Activated CD4-positive, CD25-positive, alpha-beta regulatory T cell treated with anti-CD3 and anti-CD28 coated beads, Interleukin-2, amount 50 U/mL, for 16 hours (primary cell): Measurements from ENCODE around the gene AMOTL1.

Source experiments
- DNase-seq: peaks from one replicate; pipeline ENCODE4 v3.0.0-alpha.2; 2020; ENCODE audit warnings: low read depth, low spot score

Gene AMOTL1

DNA sequence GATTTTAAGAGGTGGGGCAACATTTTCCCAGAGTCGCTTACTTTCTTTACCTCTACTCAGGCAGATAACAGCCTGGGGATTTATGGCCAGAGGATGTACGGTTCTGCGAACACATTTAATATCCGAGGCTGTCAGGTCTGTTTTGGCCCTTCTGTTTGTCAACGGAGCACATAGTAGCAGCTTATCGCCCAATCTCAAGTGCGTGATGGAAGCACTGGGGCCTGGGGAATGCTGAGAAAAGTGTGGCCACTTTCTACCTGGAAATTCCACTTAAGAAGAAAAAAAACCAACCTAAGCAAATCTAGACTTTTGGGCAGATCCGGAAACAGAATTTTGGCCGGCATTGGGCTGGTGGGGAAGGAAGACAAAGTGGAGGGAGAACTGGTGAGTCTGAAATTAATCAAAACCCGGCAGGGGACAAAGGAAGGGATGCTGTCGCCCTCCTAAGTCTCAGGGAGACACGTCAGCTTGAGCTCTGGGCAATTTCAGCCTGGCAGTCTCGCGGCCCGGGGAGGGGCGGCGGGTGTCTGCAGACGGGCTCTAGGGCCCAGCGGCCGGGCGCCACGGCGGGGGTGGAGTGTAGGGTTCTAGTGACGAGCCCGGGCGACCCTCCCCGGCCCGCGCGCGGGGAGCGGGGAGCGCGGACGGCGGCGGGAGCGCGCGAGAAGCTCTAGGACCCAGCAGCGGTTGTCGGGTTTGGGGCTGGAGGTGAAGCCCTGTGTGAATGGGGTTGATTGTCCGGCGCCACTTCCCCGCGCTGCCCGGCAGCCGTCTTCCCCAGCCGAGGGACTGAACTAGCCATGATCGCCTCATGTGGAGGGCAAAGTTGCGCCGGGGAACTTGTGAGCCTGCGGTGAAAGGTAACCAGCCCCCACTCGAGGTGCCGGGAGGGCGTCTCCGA lies at the start of gene AMOTL1:
Gene AMOTL1, plus strand, starts transcription at position 656 of the 901 bp plus-strand sequence. Its CDS starts 156 bp downstream, at position 812.
- no peak for DNase-seq

DNA sequence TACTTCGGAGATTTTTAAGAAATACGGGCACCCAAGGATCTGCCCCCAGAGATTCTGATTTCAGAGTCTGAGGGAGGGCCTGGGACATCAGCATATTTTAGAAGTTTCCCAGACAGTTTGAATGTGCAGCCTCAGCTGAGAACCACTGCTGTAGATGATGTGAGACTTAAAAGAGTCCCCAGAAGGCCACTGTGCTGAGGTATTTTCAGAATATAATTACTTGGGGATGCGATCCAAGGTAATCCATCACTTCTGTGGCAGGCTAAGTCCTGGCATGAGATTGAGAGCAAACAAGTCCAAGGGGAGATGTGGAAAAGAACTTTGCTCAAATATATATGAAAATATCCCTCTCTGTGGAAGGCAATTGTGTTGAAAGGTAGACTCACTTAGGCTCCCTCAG lies 48.3 kb upstream of the AMOTL1 start:
- DNase-seq: no peak

DNA sequence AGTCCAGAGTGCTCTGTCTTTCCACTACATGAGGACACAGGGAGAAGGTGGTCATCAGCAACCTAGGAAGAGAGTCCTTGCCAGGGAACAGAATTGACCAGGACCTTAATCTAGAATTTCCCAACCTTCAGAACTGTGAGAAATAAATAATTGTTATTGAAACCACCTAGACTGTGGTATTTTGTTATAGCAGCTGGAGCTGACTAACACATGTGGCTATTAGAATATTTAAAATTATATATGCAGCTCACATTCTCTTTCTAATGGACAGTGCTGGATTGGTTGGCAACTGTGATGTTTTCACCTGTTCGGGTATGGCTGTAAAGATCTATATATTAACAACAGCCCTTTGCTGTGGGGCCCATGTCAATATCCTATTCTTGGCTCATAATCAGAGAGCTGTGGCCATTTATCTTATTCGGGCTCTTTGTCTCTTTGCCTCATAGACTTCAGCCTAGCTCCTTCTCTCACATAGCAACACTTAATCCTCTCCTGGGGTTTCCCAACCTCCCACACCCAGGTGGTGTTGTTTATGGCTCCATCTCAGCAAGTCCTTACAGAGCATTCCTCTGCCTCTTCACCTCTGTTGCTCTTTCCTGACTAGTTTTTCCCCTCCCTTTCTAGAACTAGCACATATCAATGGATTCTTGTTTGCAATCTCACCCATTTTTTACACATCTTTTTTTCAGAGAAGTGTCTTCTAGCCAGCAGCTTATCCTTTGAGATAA lies 46.4 kb upstream of the AMOTL1 start:
- DNase-seq: no peak

GRCh38 chr11:94722735-94723134 lies 45.4 kb upstream of the AMOTL1 start:
- no peak for DNase-seq

- DNase-seq: no peak
These were observed 43.1 kb upstream of the AMOTL1 start for GRCh38 chr11:94725097-94725496.

DNA sequence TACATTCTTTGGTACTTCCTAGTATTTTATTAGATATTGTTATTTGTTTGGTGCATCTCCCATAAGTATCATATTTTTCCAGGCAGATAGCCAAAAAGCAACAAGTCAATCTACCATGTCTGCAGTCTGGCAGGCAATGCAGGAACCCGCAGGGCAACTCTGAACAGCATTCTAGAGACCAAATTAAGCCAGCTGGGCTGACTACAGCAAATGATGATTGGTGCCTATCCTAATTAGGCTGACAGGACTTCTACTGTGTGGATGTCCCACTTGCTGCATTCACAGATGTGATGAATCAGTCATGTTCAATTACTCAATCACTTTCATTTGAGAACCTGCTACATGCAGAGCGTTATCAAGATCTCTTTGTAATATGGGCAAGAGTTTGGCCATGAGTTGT lies 40.3 kb upstream of the AMOTL1 start:
- no peak for DNase-seq

DNA sequence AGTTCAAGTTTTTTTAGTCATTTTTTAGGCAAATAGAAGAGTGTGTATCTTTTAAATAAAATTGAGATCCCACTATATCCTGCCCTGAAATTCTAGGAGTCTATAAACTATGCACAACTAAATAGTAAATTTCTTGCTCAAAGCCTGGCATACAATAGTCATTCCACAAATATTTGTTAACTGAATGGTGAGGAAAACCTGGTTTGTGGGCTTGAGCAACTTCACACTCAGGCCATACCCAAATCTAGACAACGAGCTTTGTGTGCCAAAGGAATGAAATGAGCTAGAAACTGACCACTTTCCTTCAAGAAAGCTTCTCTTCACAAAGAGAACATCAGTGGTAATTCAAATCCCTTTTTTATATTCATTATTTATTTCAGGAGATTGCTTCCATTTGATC lies 39.6 kb upstream of the AMOTL1 start:
- DNase-seq: no peak

- no peak for DNase-seq
These were observed 39.0 kb upstream of the AMOTL1 start for GRCh38 chr11:94728966-94729751.

GRCh38 chr11:94730153-94730552 lies 38.0 kb upstream of the AMOTL1 start:
- DNase-seq: no peak

- no peak for DNase-seq
These were observed 36.1 kb upstream of the AMOTL1 start for GRCh38 chr11:94731880-94732601.

GRCh38 chr11:94732617-94733281 lies 35.4 kb upstream of the AMOTL1 start:
- DNase-seq: no peak

DNA sequence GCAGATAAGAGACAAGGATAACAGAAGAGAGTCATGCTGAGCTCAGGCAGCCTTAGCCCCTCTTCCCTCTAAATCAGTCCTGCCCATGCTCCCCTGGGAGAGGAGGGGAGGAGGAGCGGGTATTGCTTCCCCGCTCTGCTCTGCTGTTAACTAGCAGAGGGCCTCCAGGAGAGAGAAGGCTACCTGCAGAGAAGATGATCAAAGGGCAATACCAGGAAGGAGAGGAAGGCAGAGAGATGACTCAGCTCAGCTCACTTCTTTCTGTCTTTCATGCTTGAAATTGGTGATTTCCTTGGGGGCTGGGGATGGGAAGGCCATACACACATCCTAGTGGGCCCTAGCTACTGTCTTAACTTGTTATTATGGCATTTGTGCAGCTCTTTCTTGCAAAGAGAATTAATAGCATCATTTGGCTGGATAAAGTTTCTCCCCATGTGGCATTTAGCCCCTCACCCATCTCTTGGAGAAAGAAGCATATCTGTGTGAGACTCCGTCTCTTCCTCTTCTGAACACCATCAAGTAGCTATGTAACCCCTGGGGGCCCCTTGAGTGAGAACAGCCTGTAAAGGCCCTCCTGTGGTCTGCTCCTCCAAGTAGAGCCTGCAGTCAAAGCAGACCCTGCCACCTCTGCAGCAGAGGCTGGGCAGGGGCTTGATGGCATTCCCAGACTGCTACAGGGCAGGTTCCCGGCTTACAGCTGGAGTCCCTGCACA lies 33.4 kb upstream of the AMOTL1 start:
- no peak for DNase-seq

GRCh38 chr11:94735907-94736306 lies 32.2 kb upstream of the AMOTL1 start:
- no peak for DNase-seq

DNA sequence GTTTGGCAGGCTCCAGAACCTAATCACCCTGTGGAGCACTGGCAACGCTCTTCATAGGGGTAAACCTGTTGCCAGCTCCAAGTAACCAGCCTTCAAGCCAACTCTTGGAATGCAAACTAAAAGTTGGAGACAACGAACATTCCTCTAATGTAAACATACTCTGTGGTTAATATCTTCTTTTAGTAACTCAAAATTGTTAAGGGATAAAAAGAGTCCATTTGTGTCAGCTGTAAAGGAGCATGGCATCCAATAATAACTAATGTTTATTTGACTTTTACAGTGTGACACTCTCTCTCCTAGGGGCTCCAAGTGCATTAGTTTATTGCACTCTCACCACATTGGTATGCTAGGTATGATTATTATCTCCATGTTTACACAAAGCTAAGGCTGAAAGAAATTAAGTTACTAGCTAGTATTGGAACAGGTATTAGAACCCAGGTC lies 31.0 kb upstream of the AMOTL1 start:
- DNase-seq: no peak

- DNase-seq: no peak
These were observed 29.4 kb upstream of the AMOTL1 start for GRCh38 chr11:94738746-94739145.

DNA sequence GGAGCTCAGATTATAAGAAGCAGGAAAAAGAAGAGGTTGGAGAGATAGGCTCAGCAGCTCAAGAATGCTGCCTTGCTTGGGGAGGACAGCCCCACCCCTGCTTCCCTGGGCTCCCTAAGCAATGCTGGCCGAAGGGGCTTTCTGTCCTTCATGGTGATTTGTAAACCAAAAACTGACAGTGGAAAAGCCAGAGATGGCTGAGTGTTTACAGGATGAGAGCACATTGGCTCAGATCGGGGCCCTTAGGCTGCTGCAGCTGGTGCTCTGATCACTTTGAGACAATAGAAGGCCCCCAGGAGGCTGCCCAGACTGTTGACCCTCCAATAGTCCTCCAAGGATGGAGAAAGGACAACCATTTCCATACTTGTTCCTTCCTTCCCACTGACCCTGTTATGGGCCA lies 28.8 kb upstream of the AMOTL1 start:
- no peak for DNase-seq

GRCh38 chr11:94740083-94741021 lies 27.8 kb upstream of the AMOTL1 start:
- no peak for DNase-seq

GRCh38 chr11:94741022-94741679 lies 27.0 kb upstream of the AMOTL1 start:
- DNase-seq: no peak
